Parathyroid adenoma (tissue), 2 donors: ENCODE results near the gene FSTL4.

Experiments
- H2AFZ ChIP-seq: fragments of 300-600 bp; sonication (generic); one replicate; pipeline ENCODE4 v1.7.0; 2017; ENCODE audit warnings: antibody characterized with exemption, mild to moderate bottlenecking
- H3K27ac ChIP-seq: fragments of 300-600 bp; sonication (generic); one replicate; pipeline ENCODE4 v1.7.0; 2017
- H3K27me3 ChIP-seq: fragments of 300-600 bp; sonication (generic); one replicate; pipeline ENCODE4 v1.7.0; 2017; ENCODE audit warnings: low read length; ENCODE audit not compliant: control insufficient read depth, insufficient read depth
- H3K36me3 ChIP-seq: fragments of 300-600 bp; sonication (generic); one replicate; pipeline ENCODE4 v1.7.0; 2017; ENCODE audit warnings: low read length; ENCODE audit not compliant: control insufficient read depth, insufficient read depth
- H3K4me1 ChIP-seq: fragments of 300-600 bp; sonication (generic); one replicate; pipeline ENCODE4 v1.7.0; 2017; ENCODE audit warnings: control low read depth
- H3K4me2 ChIP-seq: fragments of 300-600 bp; sonication (generic); one replicate; pipeline ENCODE4 v1.7.0; 2017; ENCODE audit warnings: low read length
- H3K4me3 ChIP-seq: fragments of 300-600 bp; sonication (generic); one replicate; pipeline ENCODE4 v1.7.0; 2017; ENCODE audit warnings: low read depth, low read length
- H3K79me2 ChIP-seq: fragments of 300-600 bp; sonication (generic); one replicate; pipeline ENCODE4 v1.7.0; 2017; ENCODE audit warnings: control low read depth
- H3K9ac ChIP-seq: fragments of 300-600 bp; sonication (generic); one replicate; pipeline ENCODE4 v1.7.0; 2017; ENCODE audit warnings: mild to moderate bottlenecking
- H3K9me3 ChIP-seq: fragments of 300-600 bp; sonication (generic); one replicate; pipeline ENCODE4 v1.7.0; 2017; ENCODE audit warnings: low read length; ENCODE audit not compliant: control insufficient read depth
- TF ChIP-seq, protein P1 (sequence below): fragments of 300-600 bp; sonication (generic); IDR thresholded peaks from one replicate; pipeline ENCODE4 v1.7.0; 2017; ENCODE audit warnings: antibody characterized with exemption, mild to moderate bottlenecking
- donor health status: primary hyperparathyroidism.

The FSTL4 gene

GRCh38 chr5:133251296-133252132 lies 360.8 kb downstream of the FSTL4 start:
- H3K4me1 ChIP-seq, result peaks cover 29% of the 10 kb centered on the region
- H3K79me2 ChIP-seq, result no peaks in the 10 kb centered on the region
- no peak overlapping the region for H3K4me2 ChIP-seq
- H3K27me3 ChIP-seq, result no peaks in the 10 kb centered on the region
- H3K9me3 ChIP-seq, result no peaks in the 10 kb centered on the region
- no peak overlapping the region for H3K27ac ChIP-seq
- no peaks in the 10 kb centered on the region for H3K36me3 ChIP-seq
- H2AFZ ChIP-seq, result no peak overlapping the region
- TF ChIP-seq, protein P1, sequence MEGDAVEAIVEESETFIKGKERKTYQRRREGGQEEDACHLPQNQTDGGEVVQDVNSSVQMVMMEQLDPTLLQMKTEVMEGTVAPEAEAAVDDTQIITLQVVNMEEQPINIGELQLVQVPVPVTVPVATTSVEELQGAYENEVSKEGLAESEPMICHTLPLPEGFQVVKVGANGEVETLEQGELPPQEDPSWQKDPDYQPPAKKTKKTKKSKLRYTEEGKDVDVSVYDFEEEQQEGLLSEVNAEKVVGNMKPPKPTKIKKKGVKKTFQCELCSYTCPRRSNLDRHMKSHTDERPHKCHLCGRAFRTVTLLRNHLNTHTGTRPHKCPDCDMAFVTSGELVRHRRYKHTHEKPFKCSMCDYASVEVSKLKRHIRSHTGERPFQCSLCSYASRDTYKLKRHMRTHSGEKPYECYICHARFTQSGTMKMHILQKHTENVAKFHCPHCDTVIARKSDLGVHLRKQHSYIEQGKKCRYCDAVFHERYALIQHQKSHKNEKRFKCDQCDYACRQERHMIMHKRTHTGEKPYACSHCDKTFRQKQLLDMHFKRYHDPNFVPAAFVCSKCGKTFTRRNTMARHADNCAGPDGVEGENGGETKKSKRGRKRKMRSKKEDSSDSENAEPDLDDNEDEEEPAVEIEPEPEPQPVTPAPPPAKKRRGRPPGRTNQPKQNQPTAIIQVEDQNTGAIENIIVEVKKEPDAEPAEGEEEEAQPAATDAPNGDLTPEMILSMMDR, result no peak
- H3K9ac ChIP-seq, result no peak overlapping the region
- H3K4me3 ChIP-seq, result no peak overlapping the region

GRCh38 chr5:133250527-133250926 lies 361.8 kb downstream of the FSTL4 start:
- H3K9me3 ChIP-seq, result no peaks in the 10 kb centered on the region
- H3K36me3 ChIP-seq, result no peaks in the 10 kb centered on the region
- no peaks in the 10 kb centered on the region for H3K79me2 ChIP-seq
- H3K27me3 ChIP-seq, result no peaks in the 10 kb centered on the region
- H2AFZ ChIP-seq, result no peak overlapping the region
- H3K4me2 ChIP-seq, result no peak overlapping the region
- H3K4me1 ChIP-seq, result peaks cover 29% of the 10 kb centered on the region
- no peak overlapping the region for H3K4me3 ChIP-seq
- H3K9ac ChIP-seq, result no peak overlapping the region
- H3K27ac ChIP-seq, result no peak overlapping the region
- TF ChIP-seq, protein P1, result no peak

GRCh38 chr5:133249593-133249992 lies 362.7 kb downstream of the FSTL4 start:
- Histone ChIP-seq H3K4me3 (no peak overlapping the region), H3K9me3 (no peaks in the 10 kb centered on the region), H3K36me3 (no peaks in the 10 kb centered on the region), H3K27me3 (no peaks in the 10 kb centered on the region), H3K4me1 (peaks cover 29% of the 10 kb centered on the region), H3K79me2 (no peaks in the 10 kb centered on the region), H3K27ac (peak overlapping the region; percentile 53), H2AFZ (no peak overlapping the region), H3K9ac (no peak overlapping the region), H3K4me2 (no peak overlapping the region)
- TF ChIP-seq, protein P1, result no peak

GRCh38 chr5:133247881-133248624 lies 364.3 kb downstream of the FSTL4 start:
- Histone ChIP-seq H3K27ac (no peak overlapping the region), H3K4me3 (no peak overlapping the region), H3K9me3 (no peaks in the 10 kb centered on the region), H3K9ac (no peak overlapping the region), H3K79me2 (no peaks in the 10 kb centered on the region), H2AFZ (no peak overlapping the region), H3K27me3 (no peaks in the 10 kb centered on the region), H3K4me2 (no peak overlapping the region), H3K4me1 (peaks cover 29% of the 10 kb centered on the region), H3K36me3 (no peaks in the 10 kb centered on the region)
- TF ChIP-seq, protein P1, result peak; percentile 72
